Osteoblast (primary cell): Measurements from ENCODE around the gene TECRL. TPM values are rescaled to one million over a fixed set of nuclear protein-coding genes. Genes with fewer than 3 reads are reported as not detected.

Experiments
- DNase-seq: peaks from one replicate; pipeline ENCODE4 v3.0.0; 2011; ENCODE audit warnings: low spot score, mixed read lengths; ENCODE audit not compliant: insufficient read length; ENCODE audit errors: missing footprints
- H2AFZ ChIP-seq: 2 replicates; pipeline ENCODE4 v1.6.0; 2011; ENCODE audit warnings: mild to moderate bottlenecking, low read length
- H3K27ac ChIP-seq: 2 replicates; pipeline ENCODE4 v1.5.1; 2011; ENCODE audit warnings: mild to moderate bottlenecking, low read depth, low read length, moderate library complexity
- H3K27me3 ChIP-seq: 2 replicates; pipeline ENCODE4 v1.6.0; 2012; ENCODE audit warnings: mild to moderate bottlenecking, control low read depth, inconsistent platforms, low read length, moderate library complexity; ENCODE audit not compliant: insufficient read depth
- H3K36me3 ChIP-seq: 2 replicates; pipeline ENCODE4 v1.5.1; 2011; ENCODE audit warnings: mild to moderate bottlenecking, low read length, control low read depth, moderate library complexity; ENCODE audit not compliant: insufficient read depth
- H3K4me1 ChIP-seq: 2 replicates; pipeline ENCODE4 v1.5.1; 2011; ENCODE audit warnings: mild to moderate bottlenecking, low read length, control low read depth, moderate library complexity; ENCODE audit not compliant: insufficient read depth
- H3K4me2 ChIP-seq: 2 replicates; pipeline ENCODE4 v1.6.0; 2011; ENCODE audit warnings: mild to moderate bottlenecking, low read length; ENCODE audit not compliant: insufficient read depth
- H3K4me3 ChIP-seq: fragments of 200-600 bp; sonication (generic); 3 replicates; pipeline ENCODE4 v1.5.1; 2012; ENCODE audit warnings: mild to moderate bottlenecking, low read length, inconsistent platforms; ENCODE audit not compliant: insufficient read depth
- H3K79me2 ChIP-seq: 2 replicates; pipeline ENCODE4 v1.6.0; 2012; ENCODE audit warnings: mild to moderate bottlenecking, low read length, control low read depth, inconsistent platforms; ENCODE audit not compliant: insufficient read depth
- H3K9me3 ChIP-seq: 2 replicates; pipeline ENCODE4 v1.5.1; 2011; ENCODE audit warnings: low read depth, low read length, control low read depth
- H4K20me1 ChIP-seq: 2 replicates; pipeline ENCODE4 v1.6.0; 2012; ENCODE audit warnings: mild to moderate bottlenecking, low read length, control low read depth; ENCODE audit not compliant: insufficient read depth
- small RNA-seq: library from RNA; depleted of rRNA; stranded (forward); fragments of <200 nt; gene quantifications from one replicate; pipeline ENCODE3, GENCODE V24; 2012
- total RNA-seq: library from RNA; depleted of rRNA; stranded (reverse); fragments of >200 nt; gene quantifications from 2 replicates; pipeline ENCODE4 v1.2.3, GENCODE V29; 2012
- TF ChIP-seq, protein P1 (sequence below): IDR thresholded peaks from 2 replicates; pipeline ENCODE4 v1.5.1; 2011; ENCODE audit warnings: mild to moderate bottlenecking, low read depth, low read length, moderate library complexity; ENCODE audit errors: extremely low read depth

Gene TECRL
- total RNA-seq, 1 donor: not detected

DNA sequence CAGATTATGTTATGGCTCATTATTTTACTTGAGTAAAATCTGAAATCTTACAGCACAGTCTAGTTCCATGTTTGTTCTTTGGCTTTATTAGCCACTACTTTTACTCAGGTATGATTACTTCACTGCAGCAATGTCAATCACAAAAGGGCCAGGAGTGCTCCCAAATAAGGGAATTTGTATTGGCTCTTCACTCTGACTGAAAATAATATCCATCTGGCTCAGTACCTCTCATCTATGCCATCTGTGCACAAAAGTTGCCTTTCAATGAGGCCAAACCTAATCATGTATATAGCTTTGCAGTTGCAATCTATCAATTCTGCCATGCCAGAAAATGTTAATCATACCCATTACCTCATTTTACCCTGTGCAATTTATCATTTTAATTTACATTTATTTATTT is 161.1 kb downstream of the TECRL start:
- no peak overlapping the region for H3K4me3 ChIP-seq
- H3K9me3 ChIP-seq: peaks cover 6% of the 10 kb centered on the region
- H2AFZ ChIP-seq: no peak overlapping the region
- no peaks in the 10 kb centered on the region for H3K4me1 ChIP-seq
- TF ChIP-seq, protein P1, sequence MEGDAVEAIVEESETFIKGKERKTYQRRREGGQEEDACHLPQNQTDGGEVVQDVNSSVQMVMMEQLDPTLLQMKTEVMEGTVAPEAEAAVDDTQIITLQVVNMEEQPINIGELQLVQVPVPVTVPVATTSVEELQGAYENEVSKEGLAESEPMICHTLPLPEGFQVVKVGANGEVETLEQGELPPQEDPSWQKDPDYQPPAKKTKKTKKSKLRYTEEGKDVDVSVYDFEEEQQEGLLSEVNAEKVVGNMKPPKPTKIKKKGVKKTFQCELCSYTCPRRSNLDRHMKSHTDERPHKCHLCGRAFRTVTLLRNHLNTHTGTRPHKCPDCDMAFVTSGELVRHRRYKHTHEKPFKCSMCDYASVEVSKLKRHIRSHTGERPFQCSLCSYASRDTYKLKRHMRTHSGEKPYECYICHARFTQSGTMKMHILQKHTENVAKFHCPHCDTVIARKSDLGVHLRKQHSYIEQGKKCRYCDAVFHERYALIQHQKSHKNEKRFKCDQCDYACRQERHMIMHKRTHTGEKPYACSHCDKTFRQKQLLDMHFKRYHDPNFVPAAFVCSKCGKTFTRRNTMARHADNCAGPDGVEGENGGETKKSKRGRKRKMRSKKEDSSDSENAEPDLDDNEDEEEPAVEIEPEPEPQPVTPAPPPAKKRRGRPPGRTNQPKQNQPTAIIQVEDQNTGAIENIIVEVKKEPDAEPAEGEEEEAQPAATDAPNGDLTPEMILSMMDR: no peak
- no peak overlapping the region for H3K4me2 ChIP-seq
- H3K36me3 ChIP-seq: no peaks in the 10 kb centered on the region
- no peak overlapping the region for H3K27ac ChIP-seq
- no peaks in the 10 kb centered on the region for H4K20me1 ChIP-seq
- H3K79me2 ChIP-seq: no peaks in the 10 kb centered on the region
- DNase-seq: no peak
- H3K27me3 ChIP-seq: no peaks in the 10 kb centered on the region

DNA sequence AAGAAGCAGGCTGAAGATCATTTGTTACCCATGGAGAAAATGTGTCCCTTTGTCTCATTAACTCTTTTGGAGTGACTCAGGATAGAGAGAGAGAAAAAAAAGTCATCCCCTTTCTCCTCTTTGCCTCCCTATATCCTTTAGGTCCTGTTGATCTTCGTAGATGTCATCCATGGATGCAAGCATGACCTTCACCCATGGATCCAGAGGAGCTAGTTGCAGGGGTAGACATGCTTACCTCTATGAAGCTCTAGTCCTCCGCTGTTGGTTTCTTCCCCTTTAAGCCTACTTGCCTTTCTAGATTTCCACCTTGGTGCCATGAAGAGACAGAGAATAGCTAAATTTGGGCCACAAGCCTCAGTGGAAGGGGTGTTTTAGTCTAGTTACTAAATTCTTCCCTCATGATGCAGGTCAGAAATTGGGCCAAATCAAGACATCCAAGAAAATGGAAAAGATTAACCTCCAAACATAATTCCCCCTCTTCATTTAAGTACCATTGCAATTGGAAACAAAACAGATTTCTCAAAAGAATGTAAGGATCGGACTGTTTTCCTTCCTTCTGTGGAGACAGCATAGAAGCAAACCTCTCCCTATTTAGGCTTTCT is 178.4 kb downstream of the TECRL start:
- no peaks in the 10 kb centered on the region for H3K27me3 ChIP-seq
- peaks cover 15% of the 10 kb centered on the region for H3K9me3 ChIP-seq
- H3K36me3 ChIP-seq: no peaks in the 10 kb centered on the region
- H3K4me1 ChIP-seq: no peaks in the 10 kb centered on the region
- H3K27ac ChIP-seq: no peak overlapping the region
- TF ChIP-seq, protein P1: no peak
- no peak overlapping the region for H2AFZ ChIP-seq
- no peak overlapping the region for H3K4me2 ChIP-seq
- no peaks in the 10 kb centered on the region for H4K20me1 ChIP-seq
- no peaks in the 10 kb centered on the region for H3K79me2 ChIP-seq
- DNase-seq: no peak
- no peak overlapping the region for H3K4me3 ChIP-seq

Small RNA genes within 50 kb of the gene (small RNA-seq; reads per million reads assigned to genes)
- gene RNU6-191P: not detected
